HG02973 (cell line): ENCODE measurements around the gene CADPS2.
"Not testable (repeated sequence)": the region's sequence is repeated elsewhere in the genome, so short reads cannot be mapped to it uniquely, and the experiment has no call there.

Experiments used
- ATAC-seq: cut with Tn5 transposase; IDR thresholded peaks from one replicate; pipeline ENCODE4 v1.9.1; 2021; ENCODE audit warnings: moderate library complexity; ENCODE audit not compliant: unreplicated experiment

CADPS2 gene

GRCh38 chr7:122717356-122718089 is 168.7 kb downstream of the CADPS2 start:
- ATAC-seq, result no peak

DNA sequence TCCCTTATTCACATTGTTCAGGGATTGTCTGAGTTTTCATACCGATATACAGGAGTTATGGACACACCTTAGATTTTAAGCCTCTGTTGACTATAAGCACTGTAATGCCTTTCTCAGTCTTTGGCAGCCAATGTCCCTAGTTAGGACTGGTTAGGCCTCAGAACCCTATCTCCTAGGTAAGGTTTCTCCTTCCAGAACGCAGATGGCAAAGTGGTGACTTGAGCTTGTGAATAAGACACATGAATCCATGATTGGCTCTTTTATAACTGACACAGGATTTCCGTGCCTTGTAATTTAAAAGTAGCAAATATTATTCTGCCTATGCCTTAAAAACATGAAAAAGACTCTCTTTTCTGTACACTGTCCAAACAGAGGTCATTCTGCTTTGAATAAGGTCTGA is 171.1 kb downstream of the CADPS2 start:
- ATAC-seq, result no peak

DNA sequence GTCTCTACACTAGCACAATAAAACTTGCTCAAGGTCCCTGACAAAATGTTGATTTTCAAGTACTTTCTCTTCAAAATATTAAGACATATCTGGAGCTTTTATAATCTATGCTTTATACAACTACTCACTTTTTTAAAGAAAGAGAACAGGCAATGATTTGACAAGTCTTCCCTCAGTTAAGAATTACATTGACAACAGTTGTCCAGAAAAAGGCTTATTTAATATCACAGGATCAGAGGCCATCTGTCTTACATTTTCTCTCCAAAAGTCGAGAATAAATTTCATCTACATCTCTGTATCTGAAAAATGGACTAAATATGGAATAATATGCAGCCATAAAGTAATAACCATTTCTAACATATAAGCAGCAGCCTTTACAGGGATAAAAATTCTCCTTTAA is 175.3 kb downstream of the CADPS2 start:
- ATAC-seq, result no peak

- ATAC-seq, result no peak
Observed at GRCh38 chr7:122709930-122710646, 176.2 kb downstream of the CADPS2 start.

GRCh38 chr7:122706836-122707235 is 179.4 kb downstream of the CADPS2 start:
- ATAC-seq, result no peak

DNA sequence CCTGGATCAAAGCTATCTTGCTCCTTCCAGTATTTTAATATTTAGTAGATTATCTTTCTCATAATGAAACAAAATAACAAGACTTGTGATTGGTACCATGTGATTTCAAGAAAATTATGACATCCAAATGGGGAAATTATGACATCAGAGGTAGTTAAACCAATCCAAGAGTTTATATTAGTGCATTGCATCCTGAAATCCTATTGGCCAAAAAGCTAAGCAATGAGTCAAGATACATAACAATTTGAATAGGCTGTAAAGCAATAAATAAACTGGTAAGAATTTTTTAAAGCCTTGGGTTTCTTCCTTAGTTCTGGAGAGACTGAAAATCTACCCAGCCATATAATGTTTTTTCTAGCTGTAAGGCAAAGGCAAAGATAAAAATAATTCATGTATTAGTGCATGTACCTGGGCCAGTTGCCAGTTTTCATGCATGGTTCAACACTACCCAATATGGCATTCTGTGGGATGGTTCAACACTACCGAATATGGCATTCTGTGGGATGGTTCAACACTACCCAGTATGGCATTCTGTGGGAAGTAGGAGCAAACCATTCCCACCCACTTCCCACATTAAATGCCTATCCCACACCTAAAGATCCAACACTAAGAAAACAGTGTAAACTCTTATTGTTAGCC is 183.3 kb downstream of the CADPS2 start, which contains the start of gene RNF148:
RNF148 (minus strand) TSS at position 51 of the 639 bp plus-strand sequence. CDS start 172 bp downstream, outside the sequence.
- no peak for ATAC-seq

GRCh38 chr7:122699017-122699416 is 187.2 kb downstream of the CADPS2 start, which contains the start of gene RNF133:
RNF133 (minus strand) TSS chr7:122699117; CDS start chr7:122698918, 199 bp downstream.
- no peak for ATAC-seq

DNA sequence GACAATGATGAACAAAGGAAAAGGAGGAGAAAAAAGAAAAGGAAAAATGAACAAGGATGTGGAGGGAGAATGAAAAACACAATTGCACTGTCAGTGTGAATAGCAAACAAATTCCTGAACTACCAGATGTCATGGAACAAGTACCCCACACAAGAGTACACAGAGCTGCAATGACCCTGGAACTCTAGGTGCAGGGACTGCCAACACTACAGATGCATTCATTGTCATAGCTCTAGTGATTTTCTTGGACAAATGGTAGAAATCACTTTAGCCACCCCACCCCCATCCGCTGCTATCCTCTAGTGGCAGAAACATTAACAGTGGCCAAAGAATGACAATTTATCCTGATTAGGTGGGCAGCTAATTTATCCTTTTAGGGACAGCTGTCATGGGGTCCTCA is 190.4 kb downstream of the CADPS2 start:
- ATAC-seq, result no peak

GRCh38 chr7:122694697-122695096 is 191.6 kb downstream of the CADPS2 start:
- no peak for ATAC-seq

GRCh38 chr7:122692769-122693309 is 193.4 kb downstream of the CADPS2 start:
- no peak for ATAC-seq

GRCh38 chr7:122691569-122692235 is 194.6 kb downstream of the CADPS2 start:
- ATAC-seq, result no peak

GRCh38 chr7:122689346-122690109 is 196.7 kb downstream of the CADPS2 start:
- no peak for ATAC-seq

DNA sequence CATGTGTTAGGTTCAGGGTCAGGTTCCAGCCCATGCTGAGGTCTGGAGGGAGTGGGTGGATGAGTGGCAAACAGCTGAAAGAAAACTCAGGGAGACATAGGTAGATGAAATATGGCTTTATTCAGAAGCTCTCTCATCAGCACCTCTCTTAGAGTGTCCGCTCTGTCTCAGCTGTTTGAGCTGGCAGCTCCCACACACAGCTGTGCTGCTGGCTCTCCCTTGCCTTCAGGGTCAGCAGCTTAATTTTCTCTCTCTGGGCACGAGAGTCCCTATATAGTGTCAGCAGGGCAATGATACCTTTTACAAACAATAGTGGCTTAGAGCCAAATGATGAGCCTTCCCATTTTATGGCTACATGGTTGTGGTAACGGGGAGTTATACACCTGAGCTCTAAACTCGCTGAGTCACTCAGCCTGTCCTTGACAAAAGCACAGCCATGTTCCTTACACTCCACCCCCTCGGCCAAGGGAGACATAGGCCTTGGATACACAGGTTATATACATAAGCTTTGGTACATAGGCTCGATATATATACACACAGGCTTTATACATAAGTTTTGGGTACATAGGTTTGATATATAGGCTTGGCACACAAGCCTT is 197.8 kb downstream of the CADPS2 start:
- no peak for ATAC-seq

DNA sequence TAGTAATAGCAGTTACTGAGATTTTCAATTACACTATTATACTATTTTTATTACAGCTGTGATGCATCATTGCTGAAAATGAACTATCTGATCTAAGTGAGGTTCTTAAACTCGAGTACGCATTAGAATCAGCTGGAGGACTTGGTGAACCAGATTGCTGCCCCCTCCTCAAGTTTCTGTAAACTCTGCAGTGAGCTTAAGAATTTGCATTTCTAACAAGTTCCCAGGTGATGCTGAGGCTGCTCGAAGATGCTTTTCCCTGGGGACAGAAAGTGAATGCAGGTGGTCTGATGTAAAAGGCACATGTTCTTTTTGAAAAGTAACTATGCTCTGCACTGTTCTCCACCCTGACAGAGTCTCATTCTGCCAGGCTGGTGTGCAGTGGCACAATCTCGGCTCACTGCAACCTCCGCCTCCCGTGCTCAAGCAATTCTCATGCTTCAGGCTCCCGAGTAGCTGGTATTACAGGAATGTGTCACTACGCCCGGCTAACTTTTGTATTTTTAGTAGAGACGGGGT is 199.8 kb downstream of the CADPS2 start:
- no peak for ATAC-seq

- no peak for ATAC-seq
Observed at GRCh38 chr7:122684504-122684903, 201.8 kb downstream of the CADPS2 start.

DNA sequence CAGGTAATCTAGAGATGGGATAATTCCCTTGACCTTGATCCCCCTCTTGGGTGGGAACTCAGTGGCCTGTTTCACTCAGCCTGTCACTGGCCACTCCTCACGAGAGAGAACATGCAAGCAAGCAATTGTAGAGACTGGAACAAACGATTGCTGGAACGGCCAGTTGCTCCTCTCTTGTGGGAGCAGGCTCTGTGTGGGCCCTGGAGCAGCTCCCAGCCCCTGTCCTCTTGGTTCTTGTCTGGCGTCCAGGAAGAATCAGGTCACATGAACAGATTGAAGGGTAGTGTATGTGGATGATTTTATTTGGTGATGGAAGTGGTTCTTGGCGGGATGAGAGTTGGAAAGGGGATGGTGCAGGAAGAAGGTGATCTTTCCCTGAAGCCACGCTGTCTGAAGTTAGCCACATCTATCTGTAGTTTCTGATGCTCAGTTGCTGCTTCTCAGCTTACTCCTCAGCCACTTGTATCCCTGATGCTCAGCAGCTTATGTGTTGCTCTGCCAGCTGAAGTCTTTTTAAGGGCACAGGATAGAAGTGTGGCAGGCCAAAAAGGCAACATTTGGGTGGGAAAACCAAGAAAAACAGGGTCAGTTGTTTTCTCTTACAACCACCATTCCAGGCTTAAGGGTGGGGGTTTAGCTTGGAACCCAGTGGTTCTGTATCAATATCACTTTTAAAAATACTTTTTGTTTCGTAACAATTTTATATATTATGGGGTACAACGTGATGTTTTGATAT is 203.3 kb downstream of the CADPS2 start:
- ATAC-seq, result no peak

DNA sequence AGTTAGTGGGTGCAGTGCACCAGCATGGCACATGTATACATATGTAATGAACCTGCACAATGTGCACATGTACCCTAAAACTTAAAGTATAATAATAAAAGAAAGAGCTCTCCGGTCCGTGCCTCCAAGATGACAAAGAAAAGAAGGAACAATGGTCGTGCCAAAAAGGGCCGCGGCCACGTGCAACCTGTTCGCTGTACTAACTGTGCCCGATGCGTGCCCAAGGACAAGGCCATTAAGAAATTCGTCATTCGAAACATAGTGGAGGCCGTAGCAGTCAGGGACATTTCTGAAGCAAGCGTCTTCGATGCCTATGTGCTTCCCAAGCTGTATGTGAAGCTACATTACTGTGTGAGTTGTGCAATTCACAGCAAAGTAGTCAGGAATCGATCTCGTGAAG is 205.1 kb downstream of the CADPS2 start:
- not testable (repeated sequence) for ATAC-seq

- no peak for ATAC-seq
Observed at GRCh38 chr7:122679813-122680212, 206.4 kb downstream of the CADPS2 start.

DNA sequence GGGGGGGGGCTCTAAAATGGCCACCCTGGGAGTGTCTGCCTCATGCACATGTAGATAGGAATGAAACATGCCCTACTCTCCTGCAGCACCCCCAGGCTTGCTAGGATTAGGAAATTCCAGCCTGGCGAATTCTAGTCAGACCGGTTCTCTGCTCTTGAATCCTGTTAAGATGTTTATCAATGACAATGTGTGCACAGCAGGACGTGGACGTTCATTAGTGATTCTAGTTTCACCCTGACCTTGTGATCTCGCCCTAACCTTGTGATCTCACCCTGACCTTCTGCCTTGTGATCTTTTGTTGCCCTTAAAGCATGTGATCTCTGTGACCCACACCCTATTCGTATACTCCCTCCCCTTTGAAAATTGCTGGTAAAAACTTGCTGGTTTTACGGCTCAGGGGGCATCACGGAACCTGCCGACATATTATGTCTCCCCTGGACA is 207.0 kb downstream of the CADPS2 start:
- not testable (repeated sequence) for ATAC-seq
